Neural crest cell (in vitro differentiated cells): ENCODE results near the gene LINC00305. TPM values are rescaled to one million over a fixed set of nuclear protein-coding genes. Genes with fewer than 3 reads are reported as not detected.

Experiments used
- DNase-seq: peaks from one replicate; pipeline ENCODE4 v3.0.0; 2021; ENCODE audit warnings: low read depth, mixed read lengths, low spot score
- H3K27ac Mint-ChIP-seq: one replicate; pipeline ENCODE4 v1.8.0; 2021; ENCODE audit warnings: mild to moderate bottlenecking, mixed read lengths; ENCODE audit not compliant: unreplicated experiment
- H3K27me3 Mint-ChIP-seq: 2 replicates; pipeline ENCODE4 v1.8.0; 2021; ENCODE audit warnings: low read depth, mild to moderate bottlenecking, mixed read lengths
- H3K36me3 Mint-ChIP-seq: 2 replicates; pipeline ENCODE4 v1.8.0; 2021; ENCODE audit warnings: low read depth, mild to moderate bottlenecking, mixed read lengths
- H3K4me1 Mint-ChIP-seq: 2 replicates; pipeline ENCODE4 v1.8.0; 2021; ENCODE audit warnings: mixed read lengths
- H3K4me3 Mint-ChIP-seq: one replicate; pipeline ENCODE4 v1.8.0; 2021; ENCODE audit warnings: mild to moderate bottlenecking, mixed read lengths
- H3K9me3 Mint-ChIP-seq: 2 replicates; pipeline ENCODE4 v1.8.0; 2021; ENCODE audit warnings: mixed read lengths
- CTCF ChIP-seq: fragments of 200-600 bp; sonication (generic); conservative IDR thresholded peaks from 2 replicates; pipeline ENCODE4 v1.5.0; 2021; ENCODE audit warnings: antibody characterized with exemption, mild to moderate bottlenecking
- total RNA-seq: library from RNA; stranded (reverse); gene quantifications from 2 replicates; pipeline ENCODE4 v1.2.1, GENCODE V29; 2021

The LINC00305 gene
- total RNA-seq, 1 donor from 2014 or later, result not detected

DNA sequence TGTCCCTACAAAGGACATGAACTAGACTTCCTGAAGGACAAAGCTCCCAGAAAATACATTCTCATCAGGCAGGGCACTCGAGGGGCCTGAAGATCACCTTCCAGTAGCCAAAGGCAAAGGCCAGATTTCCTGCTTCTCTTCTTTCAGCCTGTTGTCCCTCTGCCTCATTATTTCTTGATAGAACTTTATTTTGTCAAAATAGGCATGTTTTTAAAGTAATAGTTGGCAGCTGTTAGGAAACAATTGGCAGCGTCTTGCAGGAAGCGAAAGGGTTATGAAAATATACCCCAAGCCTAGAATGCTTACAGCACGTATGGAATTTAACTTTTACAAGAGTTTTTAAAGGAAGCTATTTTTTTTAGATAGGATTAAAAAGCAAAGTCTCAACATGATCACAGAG lies 74.9 kb downstream of the LINC00305 start:
- H3K4me1 Mint-ChIP-seq, result no peaks in the 10 kb centered on the region
- no peaks in the 10 kb centered on the region for H3K27me3 Mint-ChIP-seq
- DNase-seq, result no peak
- H3K36me3 Mint-ChIP-seq, result no peaks in the 10 kb centered on the region
- no peak overlapping the region for H3K27ac Mint-ChIP-seq
- H3K9me3 Mint-ChIP-seq, result peaks cover 3% of the 10 kb centered on the region
- no peak for TF ChIP-seq CTCF
- H3K4me3 Mint-ChIP-seq, result no peak overlapping the region

- TF ChIP-seq CTCF, result no peak
- no peak overlapping the region for H3K27ac Mint-ChIP-seq
- H3K4me1 Mint-ChIP-seq, result no peaks in the 10 kb centered on the region
- no peaks in the 10 kb centered on the region for H3K27me3 Mint-ChIP-seq
- peaks cover 4% of the 10 kb centered on the region for H3K36me3 Mint-ChIP-seq
- DNase-seq, result no peak
- H3K9me3 Mint-ChIP-seq, result peaks cover 6% of the 10 kb centered on the region
- no peak overlapping the region for H3K4me3 Mint-ChIP-seq
These were observed 93.9 kb downstream of the LINC00305 start for GRCh38 chr18:64055019-64055418.

DNA sequence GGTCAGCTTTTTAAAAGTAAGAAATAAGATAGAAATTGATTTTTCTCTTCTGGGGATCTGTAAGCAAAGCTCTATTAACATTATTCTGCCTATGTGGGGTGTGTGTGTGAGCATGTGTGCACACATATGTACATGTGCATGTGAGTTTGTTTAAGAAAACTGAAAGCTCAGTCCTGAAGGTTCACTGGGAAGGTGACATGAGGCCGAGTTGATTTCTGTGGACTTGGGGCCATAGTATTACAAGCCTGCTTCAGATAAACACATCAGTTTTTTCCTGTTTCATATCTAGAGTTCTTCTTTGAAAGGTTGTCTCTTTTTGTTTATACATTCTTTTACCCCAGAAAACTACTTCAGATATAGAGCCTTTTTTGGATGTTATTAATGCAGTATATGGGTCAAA lies 95.6 kb downstream of the LINC00305 start:
- no peaks in the 10 kb centered on the region for H3K27me3 Mint-ChIP-seq
- no peak for TF ChIP-seq CTCF
- H3K4me3 Mint-ChIP-seq, result no peak overlapping the region
- no peaks in the 10 kb centered on the region for H3K4me1 Mint-ChIP-seq
- no peak for DNase-seq
- no peak overlapping the region for H3K27ac Mint-ChIP-seq
- peaks cover 3% of the 10 kb centered on the region for H3K9me3 Mint-ChIP-seq
- peaks cover 2% of the 10 kb centered on the region for H3K36me3 Mint-ChIP-seq

DNA sequence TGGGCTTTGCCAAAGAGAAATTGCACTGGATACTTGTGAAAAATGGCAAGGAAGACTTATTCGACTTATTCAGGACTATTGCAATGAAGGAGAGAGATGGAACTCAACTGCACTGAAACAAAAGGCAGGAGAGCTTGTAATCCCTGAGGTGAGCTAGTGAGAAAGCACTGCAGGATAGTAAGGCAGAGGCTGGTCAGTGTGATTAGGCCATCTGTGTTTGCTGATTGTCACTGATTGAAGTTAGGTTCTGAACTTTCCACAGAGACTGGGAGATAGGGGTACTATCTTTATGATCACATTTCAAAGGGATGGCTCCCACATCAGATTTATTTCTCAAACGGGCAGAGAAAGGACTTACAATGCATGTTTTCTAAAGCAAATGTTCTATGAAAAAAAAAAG lies 96.1 kb downstream of the LINC00305 start:
- no peak overlapping the region for H3K27ac Mint-ChIP-seq
- peaks cover 2% of the 10 kb centered on the region for H3K36me3 Mint-ChIP-seq
- H3K9me3 Mint-ChIP-seq, result peaks cover 3% of the 10 kb centered on the region
- H3K4me1 Mint-ChIP-seq, result no peaks in the 10 kb centered on the region
- DNase-seq, result no peak
- no peaks in the 10 kb centered on the region for H3K27me3 Mint-ChIP-seq
- TF ChIP-seq CTCF, result no peak
- H3K4me3 Mint-ChIP-seq, result no peak overlapping the region

DNA sequence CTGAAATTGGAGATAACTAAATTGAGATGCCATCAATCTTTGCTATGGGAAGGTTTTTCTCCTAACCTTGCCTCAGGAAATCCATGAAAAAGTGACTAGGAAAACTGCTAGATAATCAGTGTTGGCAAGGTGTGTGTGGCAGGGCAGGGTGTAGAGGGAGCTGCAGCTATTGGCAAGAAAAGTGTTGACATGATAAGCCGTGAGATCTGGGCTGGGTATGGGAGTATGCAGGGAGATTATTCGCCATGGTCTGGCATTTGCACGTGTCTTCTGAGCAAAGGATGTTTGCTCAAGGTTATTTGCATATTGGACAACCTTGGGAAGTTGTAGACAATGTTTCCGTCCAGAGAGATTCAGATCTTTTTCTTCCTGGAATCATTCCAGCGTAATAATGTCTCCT lies 104.3 kb downstream of the LINC00305 start:
- Mint-ChIP-seq H3K36me3 (no peaks in the 10 kb centered on the region), H3K4me1 (no peaks in the 10 kb centered on the region), H3K27ac (no peak overlapping the region), H3K27me3 (no peaks in the 10 kb centered on the region), H3K4me3 (no peak overlapping the region), H3K9me3 (peaks cover 7% of the 10 kb centered on the region)
- no peak for TF ChIP-seq CTCF
- no peak for DNase-seq
